ENCODE results near the gene BCAN. TPM values are rescaled to one million over a fixed set of nuclear protein-coding genes. Genes with fewer than 3 reads are reported as not detected.

BCAN gene
- total and polyA plus RNA-seq, 2 experiments from 2014 or later, result 2.3 to 5.5 TPM

DNA sequence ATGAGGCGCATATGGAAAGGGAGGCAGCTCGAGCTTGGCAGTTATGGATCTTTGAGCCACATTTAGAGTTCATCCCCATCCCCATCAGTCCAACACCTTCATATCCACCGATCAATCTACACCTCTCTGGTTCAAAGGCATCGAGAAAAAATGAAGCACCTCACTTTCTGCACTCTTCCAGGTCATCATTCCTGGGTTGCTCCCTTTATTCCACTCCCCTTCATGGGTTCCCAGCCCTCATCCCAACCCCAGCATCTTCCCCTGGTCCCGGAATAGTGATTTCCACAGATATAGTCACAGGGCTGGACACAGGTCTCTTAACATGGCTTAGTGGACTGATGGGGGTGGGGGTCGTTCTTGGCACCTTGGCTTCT, 22.3 kb upstream of the BCAN start:
- no peaks in the 10 kb centered on the region for H3K79me2 ChIP-seq (replicated peaks; ENCODE audit: insufficient read depth)
- DNase-seq (ENCODE audit: low spot score), result no peak
- TF ChIP-seq, protein P1, sequence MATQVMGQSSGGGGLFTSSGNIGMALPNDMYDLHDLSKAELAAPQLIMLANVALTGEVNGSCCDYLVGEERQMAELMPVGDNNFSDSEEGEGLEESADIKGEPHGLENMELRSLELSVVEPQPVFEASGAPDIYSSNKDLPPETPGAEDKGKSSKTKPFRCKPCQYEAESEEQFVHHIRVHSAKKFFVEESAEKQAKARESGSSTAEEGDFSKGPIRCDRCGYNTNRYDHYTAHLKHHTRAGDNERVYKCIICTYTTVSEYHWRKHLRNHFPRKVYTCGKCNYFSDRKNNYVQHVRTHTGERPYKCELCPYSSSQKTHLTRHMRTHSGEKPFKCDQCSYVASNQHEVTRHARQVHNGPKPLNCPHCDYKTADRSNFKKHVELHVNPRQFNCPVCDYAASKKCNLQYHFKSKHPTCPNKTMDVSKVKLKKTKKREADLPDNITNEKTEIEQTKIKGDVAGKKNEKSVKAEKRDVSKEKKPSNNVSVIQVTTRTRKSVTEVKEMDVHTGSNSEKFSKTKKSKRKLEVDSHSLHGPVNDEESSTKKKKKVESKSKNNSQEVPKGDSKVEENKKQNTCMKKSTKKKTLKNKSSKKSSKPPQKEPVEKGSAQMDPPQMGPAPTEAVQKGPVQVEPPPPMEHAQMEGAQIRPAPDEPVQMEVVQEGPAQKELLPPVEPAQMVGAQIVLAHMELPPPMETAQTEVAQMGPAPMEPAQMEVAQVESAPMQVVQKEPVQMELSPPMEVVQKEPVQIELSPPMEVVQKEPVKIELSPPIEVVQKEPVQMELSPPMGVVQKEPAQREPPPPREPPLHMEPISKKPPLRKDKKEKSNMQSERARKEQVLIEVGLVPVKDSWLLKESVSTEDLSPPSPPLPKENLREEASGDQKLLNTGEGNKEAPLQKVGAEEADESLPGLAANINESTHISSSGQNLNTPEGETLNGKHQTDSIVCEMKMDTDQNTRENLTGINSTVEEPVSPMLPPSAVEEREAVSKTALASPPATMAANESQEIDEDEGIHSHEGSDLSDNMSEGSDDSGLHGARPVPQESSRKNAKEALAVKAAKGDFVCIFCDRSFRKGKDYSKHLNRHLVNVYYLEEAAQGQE (IDR thresholded peaks at IDR 0.05; ENCODE audit: unreplicated experiment), result no peak
- no peak for TF ChIP-seq EZH2phosphoT487 (IDR thresholded peaks at IDR 0.05; ENCODE audit: unreplicated experiment)
- TF ChIP-seq ZNF114 (CRISPR knock-in tag; IDR thresholded peaks at IDR 0.05), result no peak
- TF ChIP-seq POLR2AphosphoS5 (IDR thresholded peaks at IDR 0.05; ENCODE audit: low read depth), result no peak
- TF ChIP-seq, protein P2, sequence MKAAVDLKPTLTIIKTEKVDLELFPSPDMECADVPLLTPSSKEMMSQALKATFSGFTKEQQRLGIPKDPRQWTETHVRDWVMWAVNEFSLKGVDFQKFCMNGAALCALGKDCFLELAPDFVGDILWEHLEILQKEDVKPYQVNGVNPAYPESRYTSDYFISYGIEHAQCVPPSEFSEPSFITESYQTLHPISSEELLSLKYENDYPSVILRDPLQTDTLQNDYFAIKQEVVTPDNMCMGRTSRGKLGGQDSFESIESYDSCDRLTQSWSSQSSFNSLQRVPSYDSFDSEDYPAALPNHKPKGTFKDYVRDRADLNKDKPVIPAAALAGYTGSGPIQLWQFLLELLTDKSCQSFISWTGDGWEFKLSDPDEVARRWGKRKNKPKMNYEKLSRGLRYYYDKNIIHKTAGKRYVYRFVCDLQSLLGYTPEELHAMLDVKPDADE (IDR thresholded peaks at IDR 0.05), result no peak
- TF ChIP-seq, protein P3, sequence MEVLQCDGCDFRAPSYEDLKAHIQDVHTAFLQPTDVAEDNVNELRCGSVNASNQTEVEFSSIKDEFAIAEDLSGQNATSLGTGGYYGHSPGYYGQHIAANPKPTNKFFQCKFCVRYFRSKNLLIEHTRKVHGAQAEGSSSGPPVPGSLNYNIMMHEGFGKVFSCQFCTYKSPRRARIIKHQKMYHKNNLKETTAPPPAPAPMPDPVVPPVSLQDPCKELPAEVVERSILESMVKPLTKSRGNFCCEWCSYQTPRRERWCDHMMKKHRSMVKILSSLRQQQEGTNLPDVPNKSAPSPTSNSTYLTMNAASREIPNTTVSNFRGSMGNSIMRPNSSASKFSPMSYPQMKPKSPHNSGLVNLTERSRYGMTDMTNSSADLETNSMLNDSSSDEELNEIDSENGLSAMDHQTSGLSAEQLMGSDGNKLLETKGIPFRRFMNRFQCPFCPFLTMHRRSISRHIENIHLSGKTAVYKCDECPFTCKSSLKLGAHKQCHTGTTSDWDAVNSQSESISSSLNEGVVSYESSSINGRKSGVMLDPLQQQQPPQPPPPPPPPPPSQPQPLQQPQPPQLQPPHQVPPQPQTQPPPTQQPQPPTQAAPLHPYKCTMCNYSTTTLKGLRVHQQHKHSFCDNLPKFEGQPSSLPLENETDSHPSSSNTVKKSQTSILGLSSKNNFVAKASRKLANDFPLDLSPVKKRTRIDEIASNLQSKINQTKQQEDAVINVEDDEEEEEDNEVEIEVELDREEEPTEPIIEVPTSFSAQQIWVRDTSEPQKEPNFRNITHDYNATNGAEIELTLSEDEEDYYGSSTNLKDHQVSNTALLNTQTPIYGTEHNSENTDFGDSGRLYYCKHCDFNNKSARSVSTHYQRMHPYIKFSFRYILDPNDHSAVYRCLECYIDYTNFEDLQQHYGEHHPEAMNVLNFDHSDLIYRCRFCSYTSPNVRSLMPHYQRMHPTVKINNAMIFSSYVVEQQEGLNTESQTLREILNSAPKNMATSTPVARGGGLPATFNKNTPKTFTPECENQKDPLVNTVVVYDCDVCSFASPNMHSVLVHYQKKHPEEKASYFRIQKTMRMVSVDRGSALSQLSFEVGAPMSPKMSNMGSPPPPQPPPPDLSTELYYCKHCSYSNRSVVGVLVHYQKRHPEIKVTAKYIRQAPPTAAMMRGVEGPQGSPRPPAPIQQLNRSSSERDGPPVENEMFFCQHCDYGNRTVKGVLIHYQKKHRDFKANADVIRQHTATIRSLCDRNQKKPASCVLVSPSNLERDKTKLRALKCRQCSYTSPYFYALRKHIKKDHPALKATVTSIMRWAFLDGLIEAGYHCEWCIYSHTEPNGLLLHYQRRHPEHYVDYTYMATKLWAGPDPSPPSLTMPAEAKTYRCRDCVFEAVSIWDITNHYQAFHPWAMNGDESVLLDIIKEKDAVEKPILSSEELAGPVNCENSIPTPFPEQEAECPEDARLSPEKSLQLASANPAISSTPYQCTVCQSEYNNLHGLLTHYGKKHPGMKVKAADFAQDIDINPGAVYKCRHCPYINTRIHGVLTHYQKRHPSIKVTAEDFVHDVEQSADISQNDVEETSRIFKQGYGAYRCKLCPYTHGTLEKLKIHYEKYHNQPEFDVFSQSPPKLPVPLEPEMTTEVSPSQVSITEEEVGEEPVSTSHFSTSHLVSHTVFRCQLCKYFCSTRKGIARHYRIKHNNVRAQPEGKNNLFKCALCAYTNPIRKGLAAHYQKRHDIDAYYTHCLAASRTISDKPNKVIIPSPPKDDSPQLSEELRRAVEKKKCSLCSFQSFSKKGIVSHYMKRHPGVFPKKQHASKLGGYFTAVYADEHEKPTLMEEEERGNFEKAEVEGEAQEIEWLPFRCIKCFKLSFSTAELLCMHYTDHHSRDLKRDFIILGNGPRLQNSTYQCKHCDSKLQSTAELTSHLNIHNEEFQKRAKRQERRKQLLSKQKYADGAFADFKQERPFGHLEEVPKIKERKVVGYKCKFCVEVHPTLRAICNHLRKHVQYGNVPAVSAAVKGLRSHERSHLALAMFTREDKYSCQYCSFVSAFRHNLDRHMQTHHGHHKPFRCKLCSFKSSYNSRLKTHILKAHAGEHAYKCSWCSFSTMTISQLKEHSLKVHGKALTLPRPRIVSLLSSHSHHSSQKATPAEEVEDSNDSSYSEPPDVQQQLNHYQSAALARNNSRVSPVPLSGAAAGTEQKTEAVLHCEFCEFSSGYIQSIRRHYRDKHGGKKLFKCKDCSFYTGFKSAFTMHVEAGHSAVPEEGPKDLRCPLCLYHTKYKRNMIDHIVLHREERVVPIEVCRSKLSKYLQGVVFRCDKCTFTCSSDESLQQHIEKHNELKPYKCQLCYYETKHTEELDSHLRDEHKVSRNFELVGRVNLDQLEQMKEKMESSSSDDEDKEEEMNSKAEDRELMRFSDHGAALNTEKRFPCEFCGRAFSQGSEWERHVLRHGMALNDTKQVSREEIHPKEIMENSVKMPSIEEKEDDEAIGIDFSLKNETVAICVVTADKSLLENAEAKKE (CRISPR knock-in tag; IDR thresholded peaks at IDR 0.05), result no peak
- no peak for TF ChIP-seq JUNB (IDR thresholded peaks at IDR 0.05; ENCODE audit: unreplicated experiment)
- no peak for TF ChIP-seq NANOG (IDR thresholded peaks at IDR 0.05; ENCODE audit: borderline replicate concordance)
- no peak for TF ChIP-seq CREB1 (CRISPR knock-in tag; IDR thresholded peaks at IDR 0.05; ENCODE audit: low read depth)
- no peak for TF ChIP-seq EZH2 (IDR thresholded peaks at IDR 0.05; ENCODE audit: low read depth, unreplicated experiment)
- peaks cover 52% of the 10 kb centered on the region for H3K27me3 ChIP-seq (ENCODE audit: insufficient read depth)
- H3K4me1 Mint-ChIP-seq, result peaks cover 10% of the 10 kb centered on the region
- no peaks in the 10 kb centered on the region for H3K9me2 ChIP-seq (ENCODE audit: insufficient read depth)
- H3K36me3 Mint-ChIP-seq (ENCODE audit: low read depth), result no peaks in the 10 kb centered on the region
- no peaks in the 10 kb centered on the region; the same call in 2 of the 3 replicates for H3K9me3 Mint-ChIP-seq
- H3K4me3 Mint-ChIP-seq, result no peak overlapping the region
- no peak overlapping the region; the same call in 1 of the 2 replicates for H3K4me2 ChIP-seq
- no peak overlapping the region for H3K27ac Mint-ChIP-seq
- H3K4me3 ChIP-seq, result no peak overlapping the region
- H3K4me1 ChIP-seq (ENCODE audit: insufficient read depth), result peaks cover 13% of the 10 kb centered on the region; the same call in 1 of the 2 replicates
- H3K27me3 Mint-ChIP-seq (ENCODE audit: insufficient read depth, low read depth, poor library complexity), result peaks cover 43% of the 10 kb centered on the region
- H3F3A ChIP-seq (replicated peaks; ENCODE audit: low read depth), result 0 out of 2 replicates have a peak, but pooled peaks cover 10% of the 10 kb centered on the region
- H3K36me3 ChIP-seq (ENCODE audit: insufficient read depth), result no peaks in the 10 kb centered on the region
- no peaks in the 10 kb centered on the region for H4K20me1 ChIP-seq (replicated peaks; ENCODE audit: insufficient read depth)
- H3K27ac ChIP-seq (ENCODE audit: low read depth), result no peak overlapping the region
- no peak overlapping the region for H2AFZ ChIP-seq
- ATAC-seq, result no peak

Data from GM23338 (cell line).